H1 (cell line): ENCODE data around the gene TSKU. TPM values are rescaled to one million over a fixed set of nuclear protein-coding genes. Genes with fewer than 3 reads are reported as not detected.

Experiments
- CTCF ChIA-PET: fragments of 300-600 bp; sonication (Branson Sonifier 250); formaldehyde crosslinking; loops from one replicate; lab custom pipeline; 2021; ENCODE audit not compliant: partially characterized antibody; lab: Charles Lee
- POLR2A ChIA-PET: fragments of 300-600 bp; sonication (Branson Sonifier 250); formaldehyde crosslinking; loops from one replicate; lab custom pipeline; 2021; ENCODE audit warnings: inconsistent platforms; ENCODE audit not compliant: partially characterized antibody; lab: Charles Lee
- DNase-seq, 2 experiments: peaks; one replicate each; pipeline versions ENCODE4 v3.0.0 to v3.0.0-alpha.2; 2010 to 2022; ENCODE audit warnings: low spot score in 2 of 2, low read depth in 1 of 2, mixed read lengths in 1 of 2
- FAIRE-seq: peaks from 2 replicates; lab custom pipeline; 2011; peaks lifted over from hg19 to GRCh38; lab: Jason Lieb, UNC
- H2AFZ ChIP-seq: 2 replicates; pipeline ENCODE4 v1.8.1; 2012; ENCODE audit warnings: low read length, inconsistent platforms
- H2AK5ac ChIP-seq: 2 replicates; pipeline ENCODE4 v1.6.1; 2013; ENCODE audit warnings: low read depth, low read length
- H2BK120ac ChIP-seq: replicated peaks from 2 replicates; pipeline ENCODE3; 2013; ENCODE audit warnings: low read depth, low read length, inconsistent platforms
- H2BK12ac ChIP-seq: 2 replicates; pipeline ENCODE4 v1.6.1; 2013; ENCODE audit warnings: low read depth, low read length
- H2BK15ac ChIP-seq: 2 replicates; pipeline ENCODE4 v1.6.1; 2013; ENCODE audit warnings: low read length
- H2BK20ac ChIP-seq: 2 replicates; pipeline ENCODE4 v1.6.1; 2013; ENCODE audit warnings: low read length
- H2BK5ac ChIP-seq: 2 replicates; pipeline ENCODE4 v1.6.1; 2013; ENCODE audit warnings: low read depth, low read length
- H3K14ac ChIP-seq: 2 replicates; pipeline ENCODE4 v1.6.1; 2013; ENCODE audit warnings: inconsistent platforms; ENCODE audit not compliant: insufficient read length
- H3K18ac ChIP-seq: 2 replicates; pipeline ENCODE4 v1.6.1; 2013; ENCODE audit warnings: low read length; ENCODE audit errors: extremely low read depth
- H3K23ac ChIP-seq: 2 replicates; pipeline ENCODE4 v1.6.1; 2013; ENCODE audit warnings: inconsistent platforms; ENCODE audit not compliant: insufficient read length
- H3K23me2 ChIP-seq: 2 replicates; pipeline ENCODE4 v1.6.1; 2013; ENCODE audit warnings: low read depth, low read length
- H3K27ac ChIP-seq: 2 replicates; pipeline ENCODE4 v1.6.1; 2011; ENCODE audit warnings: low read depth, low read length, inconsistent platforms
- H3K27me3 ChIP-seq, 4 experiments: replicated peaks in 1 of 4; 1 replicate in 1 of 4; 2 replicates in 3 of 4; pipeline versions ENCODE4 v1.6.1 to v1.8.1; 2011 to 2013; ENCODE audit warnings: low read length in 3 of 4, mild to moderate bottlenecking in 3 of 4, inconsistent platforms in 2 of 4, mixed read lengths in 2 of 4, moderate library complexity in 1 of 4; ENCODE audit not compliant: control insufficient read depth in 3 of 4, insufficient read depth in 3 of 4; ENCODE audit errors: extremely low read depth in 1 of 4
- H3K36me3 ChIP-seq, 4 experiments: 2 replicates each; pipeline versions ENCODE4 v1.6.1 to v1.8.1; 2011 to 2013; ENCODE audit warnings: mild to moderate bottlenecking in 4 of 4, low read length in 3 of 4, moderate library complexity in 2 of 4, control low read depth in 1 of 4, inconsistent platforms in 1 of 4; ENCODE audit not compliant: insufficient read depth in 4 of 4, control insufficient read depth in 2 of 4
- H3K4ac ChIP-seq: replicated peaks from 2 replicates; pipeline ENCODE3; 2013; ENCODE audit warnings: low read length, low read depth, mixed read lengths, inconsistent platforms; ENCODE audit not compliant: insufficient read length
- H3K4me1 ChIP-seq, 4 experiments: replicated peaks in 1 of 4; 1 replicate in 1 of 4; 2 replicates in 3 of 4; pipeline versions ENCODE4 v1.6.1 to v1.8.1; 2011 to 2013; ENCODE audit warnings: low read length in 3 of 4, inconsistent platforms in 2 of 4, mixed read lengths in 1 of 4; ENCODE audit not compliant: insufficient read depth in 4 of 4, control insufficient read depth in 3 of 4
- H3K4me2 ChIP-seq, 2 experiments: 2 replicates each; pipeline versions ENCODE4 v1.6.1 to v1.8.1; 2011 to 2013; ENCODE audit warnings: low read depth in 2 of 2, low read length in 2 of 2, control low read depth in 1 of 2, inconsistent platforms in 1 of 2, mild to moderate bottlenecking in 1 of 2; ENCODE audit not compliant: insufficient read depth in 1 of 2
- H3K4me3 ChIP-seq, 4 experiments: fragments of 200-600, 300-600 bp in 1 of 4; sonication (generic), shearing (Covaris generic), sonication (Bioruptor Twin) in 1 of 4; 2 replicates each; pipeline versions ENCODE4 v1.5.1 to v1.8.1; 2011 to 2016; ENCODE audit warnings: low read length in 4 of 4, low read depth in 3 of 4, control low read depth in 2 of 4, inconsistent platforms in 2 of 4, mild to moderate bottlenecking in 2 of 4, mixed read lengths in 1 of 4, moderate library complexity in 1 of 4; ENCODE audit not compliant: insufficient read depth in 2 of 4; ENCODE audit errors: extremely low read depth in 1 of 4
- H3K56ac ChIP-seq: replicated peaks from 2 replicates; pipeline ENCODE3; 2013; ENCODE audit warnings: low read depth, mild to moderate bottlenecking, mixed read lengths, low read length, inconsistent platforms; ENCODE audit not compliant: insufficient read length
- H3K79me1 ChIP-seq: 2 replicates; pipeline ENCODE4 v1.6.1; 2013; ENCODE audit warnings: low read depth, low read length, control low read depth
- H3K79me2 ChIP-seq, 2 experiments: 2 replicates each; pipeline versions ENCODE4 v1.6.1 to v1.8.1; 2012 to 2013; ENCODE audit warnings: low read length in 2 of 2, mild to moderate bottlenecking in 2 of 2, inconsistent platforms in 1 of 2; ENCODE audit not compliant: insufficient read depth in 2 of 2, control insufficient read depth in 1 of 2
- H3K9ac ChIP-seq, 4 experiments: replicated peaks in 1 of 4; 1 replicate in 1 of 4; 2 replicates in 3 of 4; pipeline versions ENCODE4 v1.6.1 to v1.8.1; 2011 to 2013; ENCODE audit warnings: low read depth in 3 of 4, low read length in 3 of 4, control low read depth in 2 of 4, mild to moderate bottlenecking in 2 of 4, moderate library complexity in 2 of 4, inconsistent platforms in 1 of 4; ENCODE audit errors: extremely low read depth in 1 of 4
- H3K9me3 ChIP-seq, 2 experiments: 2 replicates each; pipeline versions ENCODE4 v1.6.1 to v1.8.1; 2012 to 2013; ENCODE audit warnings: mild to moderate bottlenecking in 2 of 2, moderate library complexity in 2 of 2, control low read depth in 1 of 2, inconsistent platforms in 1 of 2, low read depth in 1 of 2, low read length in 1 of 2, mixed read lengths in 1 of 2; ENCODE audit not compliant: insufficient read depth in 2 of 2
- H4K20me1 ChIP-seq, 2 experiments: replicated peaks in 1 of 2; 2 replicates each; pipeline versions ENCODE3 to v1.8.1; 2011 to 2013; ENCODE audit warnings: inconsistent platforms in 2 of 2, low read length in 2 of 2, mild to moderate bottlenecking in 1 of 2; ENCODE audit not compliant: insufficient read depth in 2 of 2, control insufficient read depth in 1 of 2
- H4K5ac ChIP-seq: 2 replicates; pipeline ENCODE4 v1.6.1; 2013; ENCODE audit warnings: low read length, low read depth, mixed read lengths, inconsistent platforms; ENCODE audit not compliant: insufficient read length
- H4K8ac ChIP-seq: 2 replicates; pipeline ENCODE4 v1.8.0; 2013; ENCODE audit warnings: mild to moderate bottlenecking, moderate library complexity, low read length, inconsistent platforms; ENCODE audit not compliant: insufficient read depth; ENCODE audit errors: extremely low read depth
- H4K91ac ChIP-seq: replicated peaks from 2 replicates; pipeline ENCODE3; 2013; ENCODE audit warnings: low read length, mixed read lengths, inconsistent platforms; ENCODE audit not compliant: insufficient read length
- BCL11A ChIP-seq, 2 experiments: IDR thresholded peaks; one replicate each; pipeline ENCODE4 v1.6.1; 2011; ENCODE audit warnings: low read depth in 2 of 2, low read length in 2 of 2, mild to moderate bottlenecking in 2 of 2
- CHD2 ChIP-seq: IDR thresholded peaks from 2 replicates; pipeline ENCODE4 v1.6.1; 2012; ENCODE audit warnings: low read length, improper control_type of control experiment
- CREB1 ChIP-seq: IDR thresholded peaks from 2 replicates; pipeline ENCODE4 v1.6.1; 2012; ENCODE audit warnings: inconsistent platforms
- GABPA ChIP-seq: IDR thresholded peaks from 2 replicates; pipeline ENCODE4 v1.6.1; 2011; ENCODE audit warnings: mild to moderate bottlenecking, low read length, moderate library complexity, borderline replicate concordance; ENCODE audit not compliant: insufficient read depth
- GTF2F1 ChIP-seq: IDR thresholded peaks from 2 replicates; pipeline ENCODE4 v1.6.1; 2012; ENCODE audit warnings: low read depth, low read length, improper control_type of control experiment, borderline replicate concordance
- HDAC2 ChIP-seq, 2 experiments: fragments of 300-600 bp in 1 of 2; sonication (generic) in 1 of 2; IDR thresholded peaks; 2 replicates each; pipeline ENCODE4 v1.6.1; 2011 to 2012; ENCODE audit warnings: low read depth in 2 of 2, low read length in 2 of 2, mild to moderate bottlenecking in 2 of 2, moderate library complexity in 2 of 2, borderline replicate concordance in 1 of 2, inconsistent platforms in 1 of 2
- PHF8 ChIP-seq: fragments of 200-600 bp; sonication (generic); conservative IDR thresholded peaks from 2 replicates; pipeline ENCODE4 v1.7.1; 2012; ENCODE audit warnings: low read depth, mild to moderate bottlenecking, inconsistent platforms, low read length, moderate library complexity
- RXRA ChIP-seq: IDR thresholded peaks from 2 replicates; pipeline ENCODE4 v1.6.1; 2011; ENCODE audit warnings: low read depth, mild to moderate bottlenecking, low read length, moderate library complexity; ENCODE audit not compliant: insufficient read depth
- WGBS, 2 experiments: shearing (Covaris generic) in 1 of 2; methylation state at CpG; one replicate each; pipeline versions ENCODE4 v1.1.6 to v1.1.7; 2013 to 2015; ENCODE audit warnings: low lambda C conversion rate in 2 of 2, mixed read lengths in 2 of 2, inconsistent platforms in 1 of 2, low coverage in 1 of 2, missing lambda C conversion rate in 1 of 2; ENCODE audit not compliant: insufficient replicate concordance in 2 of 2, insufficient coverage in 1 of 2, insufficient read length in 1 of 2; ENCODE audit errors: extremely low coverage in 1 of 2, missing lambda C conversion rate in 1 of 2; 5-methylcytosine and 5-hydroxymethylcytosine counted together
- long read RNA-seq, 2 experiments: library from RNA in 1 of 2; library from capped mRNA in 1 of 2; stranded (forward); transcript quantifications; one replicate each; pipeline ENCODE4 v2.0.0, GENCODE V29; 2021; ENCODE audit warnings: inconsistent platforms in 1 of 2
- polyA minus RNA-seq, 3 experiments: library from RNA; depleted of rRNA, polyadenylated mRNA; stranded (reverse); fragments of >200 nt; gene quantifications; 1 replicate in 2 of 3; 2 replicates in 1 of 3; pipeline ENCODE4 v1.2.3, GENCODE V29; 2011
- polyA plus RNA-seq, 7 experiments: library from polyadenylated mRNA; depleted of rRNA in 3 of 7; stranded (reverse) in 5 of 7; unstranded in 2 of 7; fragments of >200 nt in 5 of 7; fragments of 200-250 nt in 2 of 7; gene quantifications; 1 replicate in 5 of 7; 2 replicates in 1 of 7; 4 replicates in 1 of 7; pipeline versions ENCODE4 v1.2.1 to v1.2.3, GENCODE V29; 2011 to 2013; ENCODE audit warnings: missing spikeins in 2 of 7, mixed read lengths in 2 of 7
- total RNA-seq: library from RNA; stranded (reverse); fragmentation: NEBNext Ultra II Directional; extraction: Animal tissue kit (Norgen Biotek cat#: 25700); gene quantifications from 2 replicates; pipeline ENCODE4 v1.2.1, GENCODE V29; 2021

The TSKU gene
- total RNA-seq (22.8 TPM in 2 replicates), polyA plus RNA-seq (2011; rRNA removed) (28.4 and 40.7 TPM in 2 replicates), polyA minus RNA-seq (2011; rRNA and poly(A)+ RNA removed) (21.7 and 33.3 TPM in 2 replicates)
- 18.1 TPM for polyA plus RNA-seq (2011; cell fraction: cytosol; rRNA removed)
- polyA plus RNA-seq (2011; cell fraction: nucleus; rRNA removed), result 34.2 TPM
- polyA plus RNA-seq (2012, experiment 1 of 2), result 15.8 to 27.1 TPM (median 20.7 TPM) in 4 replicates
- 22.0 TPM for polyA plus RNA-seq (2012, experiment 2 of 2)
- 21.4 TPM for polyA plus RNA-seq (2013, experiment 1 of 2)
- polyA plus RNA-seq (2013, experiment 2 of 2), result 23.8 TPM
- 17.2 TPM for polyA minus RNA-seq (2011; cell fraction: cytosol; rRNA and poly(A)+ RNA removed)
- 27.5 TPM for polyA minus RNA-seq (2011; cell fraction: nucleus; rRNA and poly(A)+ RNA removed)
- long read RNA-seq, experiment 1, transcript TSKU-201 (2 exons, 2,712 nt), result major isoform, 13 of 39 reads
- long read RNA-seq, experiment 1, partial matches to known transcripts, result 23 of 39 reads
- long read RNA-seq, experiment 1, other reads (novel, unspliced or antisense), result 3 of 39 reads
- long read RNA-seq, experiment 2, partial matches to known transcripts, result 0 of 7 reads
- long read RNA-seq, experiment 2, other reads (novel, unspliced or antisense), result 7 of 7 reads

DNA sequence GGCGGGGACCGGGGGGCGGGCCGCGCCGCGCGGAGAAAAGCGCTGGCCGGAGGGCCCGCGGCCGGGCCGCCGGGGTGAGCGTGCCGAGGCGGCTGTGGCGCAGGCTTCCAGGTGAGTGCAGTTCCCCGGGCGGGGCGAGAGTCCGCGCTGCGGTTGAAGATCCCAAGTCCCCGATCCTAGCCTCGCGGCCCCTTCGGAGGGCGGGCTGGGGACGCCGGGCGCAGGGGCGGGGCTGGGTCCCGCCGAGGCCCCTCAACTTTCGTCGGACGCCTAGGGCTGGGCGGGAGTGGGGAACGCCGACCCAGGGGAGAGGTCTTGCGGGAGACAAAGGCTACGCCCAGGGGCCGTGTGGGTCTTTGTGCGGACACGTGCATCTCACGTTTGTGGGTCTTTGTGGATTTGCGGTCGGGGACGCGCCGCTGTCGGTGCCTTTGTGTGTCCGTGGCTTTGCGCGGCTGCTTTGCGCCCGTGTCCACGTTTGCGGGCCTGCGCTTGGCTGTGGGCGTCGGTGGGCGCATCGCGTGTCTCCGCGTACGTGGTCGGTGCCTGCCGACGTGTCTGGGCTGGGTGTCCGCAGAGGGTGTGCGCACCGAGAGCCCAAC, at the start of gene TSKU:
Gene TSKU (plus strand): TSS at position 63 of the 602 bp plus-strand sequence. CDS start 12,261 bp downstream, outside the sequence.
- Histone ChIP-seq H3K18ac (peak within 1 kb of the TSS; percentile 100), H2BK15ac (peak within 1 kb of the TSS; percentile 98; the same call in 1 of the 2 replicates), H3K79me2 (peaks cover 28 to 46% of the 10 kb centered on the region in 2 experiments), H3K36me3 (0 out of 8 replicates have a peak, but pooled peaks cover 0 to 4% (median 0%) of the 10 kb centered on the region in 4 experiments), H3K9ac (peak within 1 kb of the TSS; percentile 80 to 97 (median 92)), H2BK5ac (peak within 1 kb of the TSS; percentile 97), H2BK12ac (peak within 1 kb of the TSS; percentile 96), H4K5ac (peak within 1 kb of the TSS; percentile 93), H3K4me2 (peak within 1 kb of the TSS; percentile 90 to 95), H3K4me1 (peaks cover 18 to 34% (median 26%) of the 10 kb centered on the region in 4 experiments), H2BK120ac (peak within 1 kb of the TSS; percentile 88), H3K27me3 (no peaks in the 10 kb centered on the region), H3K4me3 (peak within 1 kb of the TSS; percentile 87 to 91 (median 88)), H3K4ac (peak within 1 kb of the TSS; percentile 95), H3K56ac (peak within 1 kb of the TSS; percentile 95), H3K27ac (peak within 1 kb of the TSS; percentile 96), H2BK20ac (peak within 1 kb of the TSS; percentile 66; the same call in 1 of the 2 replicates), H4K8ac (peak within 1 kb of the TSS; percentile 92), H3K14ac (peak within 1 kb of the TSS; percentile 37), H4K20me1 (peaks cover 16 to 24% of the 10 kb centered on the region in 2 experiments), H3K23me2 (peaks cover 14% of the 10 kb centered on the region), H3K79me1 (peaks cover 14% of the 10 kb centered on the region), H4K91ac (peak within 1 kb of the TSS; percentile 99), H2AK5ac (peak within 1 kb of the TSS; percentile 97; the same call in 1 of the 2 replicates), H3K23ac (no peak within 1 kb of the TSS), H2AFZ (peak within 1 kb of the TSS; percentile 54; the same call in 1 of the 2 replicates), H3K9me3 (peaks cover 0 to 3% of the 10 kb centered on the region in 2 experiments; a peak in 1 of 4 replicates)
- DNase-seq, result peak in 1 of 2 experiments; percentile 92
- 1% methylated on average over 15 of the region's 76 CpGs; no CpG with 5 or more reads in 1 of the 2 experiments for WGBS, 2 experiments
- CTCF ChIA-PET, result interaction anchor here (0.7 to 2.6 kb wide), 3 partner anchors 12 to 61 kb away, joined by 4 to 8 read pairs (median 6); no protein-coding TSS in a partner anchor
- POLR2A ChIA-PET, result interaction anchor here (0.7 to 3.1 kb wide), 13 partner anchors 9 to 726 kb away, joined by 3 to 23 read pairs (median 4); no protein-coding TSS in a partner anchor
- FAIRE-seq, result no peak
- TF ChIP-seq GABPA (no peak), PHF8 (peak; percentile 81), RXRA (no peak), GTF2F1 (no peak), CREB1 (no peak), CHD2 (no peak), BCL11A (IDR thresholded peaks at IDR 0.05; ENCODE audit: low read depth in 2 of 2, low read length in 2 of 2) (no peak), HDAC2 (IDR thresholded peaks at IDR 0.05; ENCODE audit: borderline replicate concordance in 1 of 2, low read depth in 2 of 2, low read length in 2 of 2) (0 out of 4 replicates have a peak, but pooled peaks of 1 of the 2 experiments have one; percentile 7)
